Lower leg skin (tissue), 3 donors: Measurements from ENCODE around the gene ST6GALNAC5.

Source experiments
- CTCF ChIP-seq, 3 donors: fragments of 450-650 bp; IDR thresholded peaks; one replicate each; pipeline ENCODE4 v1.5.1; 2016; ENCODE audit warnings: antibody characterized with exemption in 3 of 3, mild to moderate bottlenecking in 3 of 3, moderate library complexity in 2 of 3
- POLR2A ChIP-seq, 2 donors: fragments of 450-650 bp; IDR thresholded peaks; one replicate each; pipeline ENCODE4 v1.6.1; 2016 to 2017; ENCODE audit warnings: antibody characterized with exemption in 2 of 2, mild to moderate bottlenecking in 1 of 2, moderate library complexity in 1 of 2

GRCh38 chr1:77103486-77103885 lies 236.2 kb downstream of the ST6GALNAC5 start:
- TF ChIP-seq CTCF (IDR thresholded peaks at IDR 0.05) (no peak), POLR2A (IDR thresholded peaks at IDR 0.05) (no peak)
